Mucosa of gallbladder (tissue), 1 donor: ENCODE results near the gene MEA1. TPM values are rescaled to one million over a fixed set of nuclear protein-coding genes. Genes with fewer than 3 reads are reported as not detected.
"Not testable (repeated sequence)": the region's sequence is repeated elsewhere in the genome, so short reads cannot be mapped to it uniquely, and the experiment has no call there.

Experiments
- DNase-seq: peaks from one replicate; pipeline ENCODE4 v3.0.0-alpha.2; 2020; ENCODE audit warnings: low spot score
- total RNA-seq: library from RNA; stranded (reverse); gene quantifications from one replicate; pipeline ENCODE4 v1.2.1, GENCODE V29; 2021
- donor health status: DM: no; HTN: no; CAD: no.

Gene MEA1
- 66.3 TPM for total RNA-seq

DNA sequence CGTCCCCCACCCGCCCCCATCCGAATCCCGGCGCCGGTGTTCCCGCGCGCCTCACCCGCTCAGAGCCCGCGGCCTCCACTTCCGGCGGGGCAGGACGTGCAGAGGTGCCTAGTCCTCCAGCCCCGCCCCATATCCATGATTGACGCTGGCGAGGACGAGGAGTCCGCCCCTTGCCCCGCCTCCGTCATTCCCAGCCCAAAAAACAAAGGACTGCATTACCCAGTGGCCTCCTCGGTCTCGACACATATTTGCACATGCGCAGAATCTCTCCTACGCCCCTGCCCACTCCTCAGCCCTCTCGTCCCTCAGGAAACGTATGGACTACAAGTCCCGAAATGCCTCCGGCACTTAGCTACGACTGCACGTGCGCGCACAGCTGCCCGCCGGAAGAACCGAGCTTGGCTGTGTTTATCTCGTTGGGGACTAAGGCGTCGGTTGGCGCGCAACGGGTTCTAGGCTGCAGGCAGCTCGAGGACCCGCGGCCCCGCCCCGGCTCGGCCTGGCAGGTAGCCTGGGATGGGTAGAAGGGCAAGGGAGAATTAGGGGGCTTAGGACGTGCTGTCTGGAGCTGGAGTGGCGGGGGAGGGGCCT, at the start of gene MEA1, which contains the start of gene KLHDC3:
TSS of gene MEA1 (minus strand) at position 104 of the 591 bp plus-strand sequence. CDS start 133 bp downstream, outside the sequence.
TSS of gene KLHDC3 (plus strand) at position 407 of the 591 bp plus-strand sequence. CDS start 2,944 bp downstream, outside the sequence.
- peak; percentile 99 for DNase-seq

DNA sequence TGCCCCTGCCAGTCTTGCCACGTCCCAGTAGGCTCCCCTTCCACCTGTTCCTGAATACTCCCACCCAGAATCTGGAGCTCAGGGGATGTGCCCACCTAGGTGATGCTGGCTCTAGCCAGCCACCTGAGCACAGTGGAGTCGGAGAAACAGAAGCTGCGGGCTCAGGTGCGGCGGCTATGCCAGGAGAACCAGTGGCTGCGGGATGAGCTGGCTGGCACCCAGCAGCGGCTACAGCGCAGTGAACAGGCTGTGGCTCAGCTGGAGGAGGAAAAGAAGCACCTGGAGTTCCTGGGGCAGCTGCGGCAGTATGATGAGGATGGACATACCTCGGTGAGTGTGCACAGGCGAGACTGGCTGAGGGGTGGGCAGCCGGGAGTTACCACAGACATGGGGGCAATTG, 49.1 kb upstream of the MEA1 start:
- DNase-seq, result no peak

DNA sequence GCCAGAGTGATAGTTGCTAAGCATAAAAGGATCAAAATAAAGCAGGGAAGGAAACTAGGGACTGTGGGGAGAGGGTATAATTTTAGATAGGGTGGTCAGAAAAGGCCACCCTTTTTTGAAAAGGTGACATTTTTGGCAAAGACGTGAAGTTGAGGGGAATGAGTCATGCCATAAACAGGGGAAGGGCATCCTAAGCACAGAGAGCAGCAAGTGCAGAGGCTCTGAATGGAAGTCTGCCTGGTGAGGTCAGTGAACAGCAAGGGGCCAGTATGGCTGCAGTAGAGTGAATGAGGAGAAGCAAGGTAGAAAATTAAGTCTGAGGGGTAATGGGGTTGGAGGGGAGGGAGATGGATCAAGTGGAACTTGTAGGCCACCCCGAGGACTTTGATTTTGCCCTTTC, 48.1 kb upstream of the MEA1 start:
- no peak for DNase-seq

DNA sequence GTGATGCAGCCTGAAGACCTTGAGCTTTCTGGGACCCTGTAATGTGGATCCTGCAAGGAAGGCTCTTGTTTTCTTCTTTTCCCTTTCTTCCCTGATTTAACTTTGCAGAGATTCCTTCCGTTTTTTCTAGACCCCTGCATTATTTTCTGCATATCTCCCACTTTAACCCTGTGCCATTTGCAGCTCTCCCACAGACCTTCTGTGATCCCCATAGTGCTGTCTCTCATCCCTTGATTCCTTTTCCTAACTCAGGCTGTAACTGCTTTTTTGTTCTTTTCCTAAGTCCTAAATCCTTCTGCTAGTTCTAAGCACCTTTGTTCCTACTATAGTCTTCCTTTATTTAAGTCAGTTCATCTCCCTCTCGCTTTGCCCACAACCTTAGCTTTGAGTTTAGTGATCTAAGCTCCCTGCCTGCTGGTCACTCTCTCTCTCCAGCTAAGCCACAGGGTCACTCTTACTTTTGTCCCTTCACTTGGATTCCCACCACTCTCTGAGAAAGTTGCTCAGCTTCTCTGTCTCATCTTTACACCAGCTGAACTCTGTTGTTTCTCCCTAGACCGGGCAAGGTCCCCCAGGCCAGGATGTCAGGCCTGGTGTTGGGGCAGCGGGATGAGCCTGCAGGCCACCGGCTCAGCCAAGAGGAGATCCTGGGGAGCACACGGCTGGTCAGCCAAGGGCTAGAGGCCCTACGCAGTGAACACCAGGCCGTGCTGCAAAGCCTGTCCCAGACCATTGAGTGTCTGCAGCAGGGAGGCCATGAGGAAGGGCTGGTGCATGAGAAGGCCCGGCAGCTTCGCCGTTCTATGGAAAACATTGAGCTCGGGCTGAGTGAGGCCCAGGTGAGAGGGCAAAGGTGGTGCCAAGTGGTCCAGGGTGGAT, 47.2 kb upstream of the MEA1 start:
- no peak for DNase-seq

DNA sequence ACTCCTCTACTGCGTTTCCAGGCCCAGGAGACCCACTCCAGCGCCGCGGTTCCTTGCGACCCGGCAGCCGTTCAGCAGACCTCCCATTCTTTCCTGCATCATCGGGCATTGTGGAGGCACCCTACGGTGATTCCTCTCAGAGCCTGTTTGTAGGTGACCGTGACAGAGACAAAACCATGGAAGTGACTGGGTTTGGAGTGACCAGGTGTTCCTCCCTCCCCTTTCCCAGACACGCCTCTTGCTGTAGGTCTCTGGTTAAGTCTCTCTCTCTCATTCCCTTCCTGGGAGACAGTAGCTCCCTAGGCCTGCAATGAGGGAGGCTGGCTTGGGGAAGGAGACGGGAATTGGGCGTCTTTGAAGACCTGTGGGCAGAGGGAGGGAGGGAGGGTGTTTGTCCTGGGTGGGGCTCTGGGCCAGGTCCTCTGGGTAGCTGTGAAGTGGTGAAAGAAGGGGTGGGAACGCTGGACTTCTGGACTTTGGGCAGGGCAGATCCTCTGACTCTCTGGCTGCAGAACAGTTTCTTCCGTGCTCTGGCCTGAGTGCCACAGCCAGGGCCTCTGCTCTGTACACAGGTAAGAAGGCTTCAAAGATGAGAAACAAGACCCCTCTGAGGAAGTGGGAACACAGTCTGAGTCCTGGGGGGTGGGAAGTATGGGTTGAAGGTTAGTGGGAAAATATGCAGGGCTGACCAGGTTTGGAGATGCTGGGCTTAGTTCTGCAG, 46.4 kb upstream of the MEA1 start:
- peak; percentile 69 for DNase-seq

DNA sequence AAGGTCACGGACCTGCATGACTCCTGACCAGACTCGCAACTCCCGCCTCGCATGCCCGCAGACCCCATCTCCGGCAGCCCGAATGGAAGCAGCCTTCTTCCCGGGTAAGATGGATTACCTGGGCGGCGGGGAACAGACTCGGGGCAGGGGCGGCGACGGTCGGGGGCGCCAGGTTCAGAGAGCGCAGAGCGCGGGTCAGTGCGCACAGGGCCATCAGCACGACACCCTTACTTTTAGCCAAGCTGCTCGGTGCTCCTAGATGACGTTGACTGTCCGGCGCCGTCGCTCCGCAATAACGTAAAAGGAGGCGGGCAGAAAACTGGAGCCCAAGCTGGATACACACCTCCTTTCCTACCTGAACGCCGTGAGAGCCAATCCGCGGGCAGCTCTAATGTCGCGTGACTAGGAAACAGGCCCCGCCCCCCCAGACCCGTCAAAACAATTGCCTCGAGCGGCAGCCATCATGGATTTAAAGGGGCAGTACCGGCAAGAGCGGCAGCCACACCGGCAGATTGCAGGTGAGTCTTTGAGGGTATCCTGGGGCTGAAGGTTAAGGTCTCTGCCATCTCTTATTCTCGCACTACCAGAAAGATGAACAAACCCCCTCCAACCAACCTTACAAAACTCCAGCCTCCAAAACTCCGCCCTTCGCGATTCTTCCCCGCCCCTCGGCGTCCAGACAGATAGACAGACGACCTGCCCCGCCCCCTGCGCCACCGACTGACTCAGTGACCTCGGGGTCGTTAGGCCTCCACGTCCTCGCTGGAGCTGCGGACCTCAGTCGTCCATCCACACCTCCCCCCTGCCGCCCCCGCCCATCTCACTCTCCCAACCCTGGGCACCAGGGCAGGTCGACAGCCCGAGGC, 45.7 kb upstream of the MEA1 start, which contains the start of the genes KLC4 and MRPL2:
TSS of gene KLC4 (plus strand) at position 464 of the 866 bp plus-strand sequence. CDS start 1,705 bp downstream, outside the sequence.
TSS of gene MRPL2 (minus strand) at position 267 of the 866 bp plus-strand sequence. CDS start at position 214, 53 bp downstream.
- peak; percentile 99 for DNase-seq

DNA sequence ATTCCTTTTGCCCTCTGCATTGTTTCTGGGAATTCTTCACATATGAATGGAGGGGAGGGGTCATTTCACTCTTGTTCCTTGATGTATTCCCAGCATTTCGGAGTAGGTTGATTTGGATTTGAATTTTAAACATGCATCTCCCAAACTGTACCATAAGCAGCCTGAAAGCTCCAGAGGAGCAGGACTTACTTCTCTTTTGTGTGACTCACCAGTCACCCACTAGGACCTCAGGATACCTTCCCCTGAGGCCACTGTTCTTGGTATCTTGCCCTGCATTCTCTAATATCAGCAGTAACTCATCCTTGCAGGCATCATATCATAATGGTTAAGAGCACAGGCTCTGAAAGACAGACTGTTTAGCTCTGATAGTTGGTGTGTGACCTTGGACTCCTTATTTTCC, 44.8 kb upstream of the MEA1 start:
- DNase-seq, result no peak

DNA sequence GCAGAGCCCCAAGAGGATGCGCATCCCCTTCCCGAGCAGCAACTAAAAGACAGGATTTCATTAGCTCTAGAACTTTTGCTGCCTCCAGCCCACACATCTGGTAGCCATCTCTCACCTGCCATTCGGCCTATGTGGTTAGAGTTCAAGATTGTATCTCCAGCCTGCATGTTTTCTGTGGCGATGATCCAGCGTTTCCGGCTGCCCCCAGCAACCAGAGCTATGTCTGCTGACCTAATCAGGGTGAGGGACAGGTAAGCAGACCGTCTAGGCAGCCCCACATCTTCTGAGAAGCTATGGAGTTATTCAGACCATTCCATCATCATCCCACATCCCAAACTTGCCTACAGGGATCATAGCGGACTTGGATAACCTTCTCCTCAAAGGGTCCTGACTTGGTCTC, 42.2 kb upstream of the MEA1 start:
- no peak for DNase-seq

DNA sequence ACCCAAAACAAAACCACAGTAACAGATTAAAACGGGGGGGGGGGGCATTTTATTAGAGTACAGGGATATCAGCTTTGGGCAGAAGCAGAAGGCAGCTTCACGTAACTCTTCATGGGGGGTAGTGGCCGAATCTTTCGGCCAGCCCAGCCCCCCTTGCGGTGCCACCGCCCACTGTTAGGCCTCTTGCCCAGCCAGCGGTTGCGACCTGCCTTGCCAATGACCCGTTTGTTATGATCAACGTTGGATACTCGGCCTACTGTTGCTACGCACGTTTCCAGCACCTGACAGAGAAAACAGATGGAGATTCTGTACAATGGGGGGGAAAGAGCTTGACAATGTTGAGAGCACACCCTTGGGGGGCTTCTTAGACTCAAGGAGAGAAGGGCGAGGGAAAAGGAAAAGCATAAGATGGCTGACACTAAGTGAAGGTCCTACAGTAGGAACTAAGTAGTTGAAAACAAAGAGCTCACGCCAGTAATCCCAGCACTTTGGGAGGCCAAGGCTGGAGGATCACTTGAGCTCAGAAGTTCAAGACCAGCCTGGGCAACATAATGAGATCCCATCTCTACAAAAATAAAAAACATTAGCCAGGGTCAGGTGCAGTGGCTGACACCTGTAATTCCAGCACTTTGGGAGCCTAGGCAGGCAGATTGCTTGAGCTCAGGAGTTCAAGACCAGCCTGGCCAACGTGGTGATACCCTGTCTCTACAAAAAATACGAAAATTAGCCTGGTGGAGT, 40.6 kb upstream of the MEA1 start:
- no peak for DNase-seq

DNA sequence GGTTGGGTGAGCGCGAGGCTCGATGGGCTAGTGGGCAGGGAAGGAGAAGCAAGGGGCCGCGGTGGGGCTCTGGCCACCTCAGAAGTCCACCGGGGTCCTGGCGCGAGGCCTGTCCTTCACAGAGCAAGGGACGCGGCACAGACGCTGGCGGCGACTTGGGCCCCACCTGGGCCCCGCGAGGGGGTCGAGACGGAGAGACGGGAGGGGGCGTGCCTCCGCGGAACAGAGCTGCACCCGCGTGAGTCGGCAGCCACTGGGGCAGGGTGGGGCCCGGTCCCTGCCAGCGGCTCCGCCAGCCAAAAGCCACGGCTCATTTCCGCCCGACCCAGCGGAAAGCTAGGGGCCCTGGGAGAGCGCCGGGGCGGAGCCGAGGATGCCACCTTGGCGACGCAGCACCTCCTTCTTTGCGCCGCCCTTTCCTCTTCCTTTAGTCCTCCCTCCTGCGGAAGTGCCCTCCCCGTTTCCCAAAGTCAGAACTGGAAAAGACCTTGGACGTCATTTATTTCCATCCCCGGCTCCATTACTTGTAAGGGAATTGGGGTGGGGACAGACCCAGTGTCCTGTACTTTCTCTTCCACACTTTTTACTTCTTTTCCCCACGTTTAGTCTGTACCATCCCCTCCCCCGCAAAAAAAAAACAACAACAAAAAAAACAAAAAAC, 39.9 kb upstream of the MEA1 start, which contains the start of gene CUL7:
TSS of gene CUL7 (minus strand) at position 307 of the 661 bp plus-strand sequence. CDS start 1,063 bp downstream, outside the sequence.
- DNase-seq, result peak; percentile 92

DNA sequence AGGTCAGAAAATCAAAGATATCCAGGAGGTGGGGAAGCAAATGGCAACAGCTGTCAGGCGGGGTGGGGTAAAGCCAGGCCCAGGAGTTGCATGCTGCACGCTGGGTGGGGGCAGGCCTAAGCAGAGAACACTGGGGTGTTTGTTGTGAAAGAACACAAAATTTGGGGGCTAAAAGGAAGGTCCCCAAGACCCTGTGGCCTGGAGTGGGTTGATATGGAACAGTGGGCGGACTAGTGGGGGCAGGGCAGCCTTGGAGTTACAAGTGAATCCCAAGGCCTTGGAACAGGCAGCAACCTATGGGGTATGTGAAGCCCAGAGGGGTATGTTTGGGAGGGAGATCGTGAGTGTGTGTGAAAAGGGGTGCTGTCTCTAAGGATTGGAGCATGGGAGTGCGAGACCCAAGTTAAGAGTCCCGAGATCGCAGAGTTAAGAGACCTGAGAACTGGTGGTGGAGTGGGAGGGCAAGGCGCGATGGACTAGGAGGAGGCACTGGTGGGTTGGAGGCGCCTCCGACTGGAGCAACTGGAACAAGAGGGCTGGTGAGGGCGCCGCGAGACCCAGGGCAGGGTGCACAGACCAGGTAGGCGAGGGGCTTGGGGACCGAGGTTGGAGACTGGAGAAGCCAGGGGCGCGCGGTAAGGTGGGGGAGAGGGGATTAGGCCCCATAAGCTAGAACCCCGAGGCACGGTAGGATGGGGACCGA, 39.2 kb upstream of the MEA1 start:
- DNase-seq, result no peak

DNA sequence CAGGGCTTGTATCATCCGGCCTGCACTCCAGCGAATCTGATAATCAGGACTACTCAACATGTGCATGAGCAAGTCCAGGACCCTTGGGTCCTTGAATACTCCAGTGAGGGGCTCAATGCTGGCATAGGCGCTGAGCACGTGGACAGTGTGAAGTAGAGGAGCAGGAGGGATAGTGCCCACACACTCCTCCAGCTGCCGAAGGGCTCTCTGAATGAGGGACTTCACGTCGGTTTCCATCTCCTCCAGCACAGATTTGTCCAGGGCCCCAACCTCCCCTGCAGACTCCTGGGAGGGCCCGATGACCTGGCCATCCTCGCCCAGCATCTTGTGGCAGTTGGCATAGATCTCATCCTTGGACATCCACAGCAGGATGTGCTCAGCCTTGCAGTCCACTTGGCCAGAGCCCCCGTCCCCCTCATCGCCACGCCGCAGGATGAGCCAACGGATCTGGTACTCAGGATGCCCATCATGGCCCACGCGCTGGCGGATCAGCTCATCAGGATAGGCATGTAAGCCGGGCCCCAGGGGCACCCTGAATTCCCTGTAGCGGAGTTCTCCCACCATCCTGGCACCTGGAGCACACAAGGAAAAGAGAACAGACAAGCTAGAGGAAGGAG, 38.6 kb upstream of the MEA1 start:
- DNase-seq, result no peak

DNA sequence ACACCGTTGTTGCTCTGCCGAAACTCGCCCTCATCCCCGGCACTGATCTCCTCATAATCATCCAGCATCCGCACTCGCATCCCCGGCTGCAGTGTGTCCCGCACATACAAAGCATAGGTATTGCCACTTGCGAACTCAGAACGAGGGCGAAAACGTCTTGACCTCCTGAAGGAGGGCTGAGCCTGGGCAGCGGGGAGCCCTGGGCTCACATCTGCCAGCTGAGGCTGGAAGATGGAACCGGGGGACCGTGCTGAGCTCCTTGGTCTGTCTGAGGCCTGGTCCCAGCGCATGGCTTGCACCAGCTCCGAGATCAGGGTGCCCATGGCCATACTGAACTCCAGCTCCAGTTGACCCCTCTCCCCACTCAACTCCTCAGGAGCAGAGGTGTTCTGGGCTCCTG, 37.2 kb upstream of the MEA1 start:
- no peak for DNase-seq

DNA sequence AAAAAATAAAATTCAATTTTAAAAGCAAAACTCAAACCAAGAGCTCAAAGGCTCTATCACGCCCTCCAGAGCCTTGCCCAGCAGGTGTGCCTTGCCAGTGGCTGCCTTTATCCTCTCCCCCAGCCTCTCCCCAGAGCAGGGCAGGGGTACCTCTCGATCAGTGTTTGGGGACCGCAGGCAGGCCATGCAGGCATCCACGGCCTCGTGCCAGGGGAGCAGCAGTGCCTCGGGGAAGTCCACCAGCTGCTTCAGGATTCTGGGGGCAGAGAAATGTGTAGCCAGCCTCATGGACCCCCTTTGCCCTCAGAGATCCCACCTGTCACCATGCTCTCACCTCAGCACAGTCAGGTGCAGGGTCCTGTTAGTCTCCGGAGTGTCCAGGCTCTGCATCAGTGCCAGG, 34.3 kb upstream of the MEA1 start:
- no peak for DNase-seq

DNA sequence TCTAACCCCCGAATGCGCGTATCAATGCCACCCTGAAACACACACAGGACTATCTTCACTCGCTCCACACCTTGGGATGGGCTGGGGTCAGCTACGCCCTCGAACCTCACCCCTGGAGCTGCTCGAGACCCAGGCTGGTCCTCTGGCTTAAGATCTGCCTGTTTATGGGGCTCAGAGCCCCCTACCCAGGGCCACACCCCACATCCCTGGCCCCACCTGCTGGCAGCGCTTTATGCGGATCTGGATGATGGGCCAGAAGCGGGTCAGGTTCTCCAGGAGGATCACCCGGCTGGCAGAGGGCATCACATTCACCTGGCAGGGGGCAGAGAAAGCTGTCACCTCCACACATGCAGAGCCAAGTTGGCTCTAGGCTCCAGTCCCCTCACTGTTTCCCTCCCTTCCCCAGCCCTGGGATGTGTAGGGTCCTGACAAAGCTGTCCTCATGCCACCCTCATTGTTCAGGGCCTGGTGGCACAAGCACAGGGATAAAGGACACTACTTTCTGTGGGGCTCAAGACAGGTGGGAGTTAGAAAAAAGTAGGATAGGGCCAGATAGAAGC, 31.7 kb upstream of the MEA1 start:
- no peak for DNase-seq

DNA sequence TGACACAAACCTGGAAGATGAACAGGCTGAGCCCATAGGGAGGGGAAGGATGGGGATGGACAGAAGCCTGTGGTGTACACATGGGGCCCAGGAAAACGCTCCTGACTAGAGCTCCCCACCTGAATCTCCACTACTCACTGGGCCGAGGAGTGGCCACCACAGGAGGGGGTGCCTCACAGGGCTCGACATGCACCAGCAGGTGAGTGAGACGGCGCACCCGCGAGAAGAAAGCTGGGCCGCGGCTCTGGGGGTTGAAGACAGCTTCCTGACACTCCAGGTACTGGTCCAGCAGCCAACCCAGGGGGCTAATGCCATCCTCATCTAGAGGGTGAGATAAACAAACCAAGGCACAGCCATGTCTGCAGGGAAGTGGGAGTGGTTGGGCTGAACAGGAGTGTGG, 29.6 kb upstream of the MEA1 start:
- no peak for DNase-seq

DNA sequence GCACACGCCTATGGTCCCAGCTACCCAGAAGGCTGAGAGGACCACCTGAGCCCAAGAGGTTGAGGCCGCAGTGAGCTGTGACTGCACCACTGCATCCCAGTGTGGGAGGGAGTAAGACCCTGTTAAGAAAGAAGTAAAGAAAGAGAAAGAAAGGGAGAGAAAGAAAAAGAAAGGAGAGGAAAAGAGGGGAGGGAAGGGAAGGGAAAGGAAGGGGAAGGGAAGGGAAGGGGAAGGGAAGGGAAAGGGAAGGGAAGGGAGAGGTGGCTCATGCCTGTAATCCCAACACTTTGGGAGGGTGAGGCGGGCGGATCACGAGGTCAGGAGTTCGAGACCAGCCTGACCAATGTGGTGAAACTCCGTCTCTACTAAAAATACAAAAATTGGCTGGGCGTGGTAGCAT, 27.7 kb upstream of the MEA1 start:
- not testable (repeated sequence) for DNase-seq

DNA sequence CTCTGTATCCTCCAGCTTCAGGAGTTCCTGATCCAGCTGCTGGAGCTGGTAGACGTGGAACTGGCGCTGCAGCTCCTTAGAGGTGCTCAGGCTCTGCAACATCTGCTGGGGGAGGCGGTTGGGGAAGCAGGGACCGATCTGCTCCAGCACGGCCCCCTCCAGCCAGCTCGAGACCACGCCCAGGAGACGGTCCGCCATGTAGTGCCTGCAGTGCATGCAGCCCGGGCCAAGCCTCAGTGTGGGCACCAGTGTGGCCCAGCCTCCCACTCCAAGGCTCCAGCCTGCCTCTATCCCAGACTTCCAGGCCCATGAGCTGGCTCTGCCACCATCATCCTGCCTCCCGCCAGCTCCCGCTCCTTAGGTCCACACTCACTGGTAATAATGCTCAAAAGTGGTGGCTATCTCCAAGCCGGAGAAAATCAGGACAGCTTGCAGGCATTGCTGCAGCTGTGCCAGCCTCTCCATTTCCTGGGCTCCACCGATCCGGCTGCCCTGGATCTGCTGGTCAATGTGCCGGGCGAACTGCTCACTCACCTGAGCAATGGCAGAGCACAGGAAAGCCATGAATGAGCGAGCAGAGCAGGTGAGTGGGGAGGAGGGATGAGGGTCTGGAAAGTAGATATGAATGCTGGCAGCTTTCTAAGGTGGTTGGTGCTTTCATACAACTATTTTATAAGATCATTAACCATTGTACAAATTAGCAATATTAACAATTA, 27.0 kb upstream of the MEA1 start:
- no peak for DNase-seq
